Neuronal stem cell (in vitro differentiated cells): ENCODE results near the gene NDUFS7.

Source experiments
- DNase-seq: peaks from one replicate; pipeline ENCODE4 v3.0.0-alpha.2; 2013; ENCODE audit warnings: low spot score
- H2AFZ ChIP-seq: one replicate; pipeline ENCODE4 v1.6.1; 2013; ENCODE audit warnings: mild to moderate bottlenecking, low read length, inconsistent platforms
- H2AK5ac ChIP-seq: 2 replicates; pipeline ENCODE4 v1.6.1; 2013; ENCODE audit warnings: low read depth, mild to moderate bottlenecking, inconsistent platforms, low read length, moderate library complexity, mixed read lengths
- H2BK120ac ChIP-seq: 2 replicates; pipeline ENCODE4 v1.6.1; 2013; ENCODE audit warnings: low read depth, mild to moderate bottlenecking, inconsistent platforms, low read length, moderate library complexity, mixed read lengths
- H2BK12ac ChIP-seq: one replicate; pipeline ENCODE4 v1.6.1; 2013; ENCODE audit warnings: low read length, inconsistent platforms
- H2BK15ac ChIP-seq: 2 replicates; pipeline ENCODE4 v1.6.1; 2013; ENCODE audit warnings: mild to moderate bottlenecking, low read length, inconsistent platforms, mixed read lengths
- H2BK5ac ChIP-seq: one replicate; pipeline ENCODE4 v1.6.1; 2013; ENCODE audit warnings: inconsistent platforms, mild to moderate bottlenecking, low read length, moderate library complexity
- H3K14ac ChIP-seq: one replicate; pipeline ENCODE4 v1.6.1; 2013; ENCODE audit warnings: low read length, inconsistent platforms
- H3K18ac ChIP-seq: 2 replicates; pipeline ENCODE4 v1.6.1; 2013; ENCODE audit warnings: low read length, inconsistent platforms
- H3K23ac ChIP-seq: 2 replicates; pipeline ENCODE4 v1.6.1; 2013; ENCODE audit warnings: low read depth, mild to moderate bottlenecking, mixed read lengths, low read length, inconsistent platforms; ENCODE audit not compliant: poor library complexity
- H3K27ac ChIP-seq: replicated peaks from 3 replicates; pipeline ENCODE4 v1.5.1; 2013; ENCODE audit warnings: low read length, inconsistent platforms
- H3K27me3 ChIP-seq, 3 experiments: 2 replicates each; pipeline ENCODE4 v1.6.1; 2013; ENCODE audit warnings: low read length in 3 of 3, mild to moderate bottlenecking in 2 of 3, inconsistent platforms in 1 of 3, low read depth in 1 of 3, mixed read lengths in 1 of 3, moderate library complexity in 1 of 3; ENCODE audit not compliant: control insufficient read depth in 3 of 3, insufficient read depth in 3 of 3
- H3K36me3 ChIP-seq, 2 donors: replicated peaks in 1 of 2; 2 replicates each; pipeline ENCODE4 v1.6.1; 2013; ENCODE audit warnings: low read length in 2 of 2; ENCODE audit not compliant: control insufficient read depth in 2 of 2, insufficient read depth in 2 of 2
- H3K4ac ChIP-seq: 2 replicates; pipeline ENCODE4 v1.6.1; 2013; ENCODE audit warnings: inconsistent platforms, mild to moderate bottlenecking, low read length, moderate library complexity
- H3K4me1 ChIP-seq, 2 donors: 1 replicate in 1 of 2; 2 replicates in 1 of 2; pipeline ENCODE4 v1.6.1; 2013; ENCODE audit warnings: low read length in 2 of 2, low read depth in 1 of 2; ENCODE audit not compliant: control insufficient read depth in 2 of 2, insufficient read depth in 1 of 2
- H3K4me2 ChIP-seq: one replicate; pipeline ENCODE4 v1.6.1; 2013; ENCODE audit warnings: mild to moderate bottlenecking, low read length, inconsistent platforms; ENCODE audit not compliant: insufficient read depth, poor library complexity, severe bottlenecking
- H3K4me3 ChIP-seq, 2 donors: 2 replicates each; pipeline ENCODE4 v1.5.1; 2013; ENCODE audit warnings: low read length in 2 of 2, mild to moderate bottlenecking in 2 of 2, inconsistent platforms in 1 of 2, moderate library complexity in 1 of 2
- H3K79me1 ChIP-seq: one replicate; pipeline ENCODE4 v1.6.1; 2013; ENCODE audit warnings: low read depth, mild to moderate bottlenecking, inconsistent platforms, low read length, moderate library complexity
- H3K9ac ChIP-seq: one replicate; pipeline ENCODE4 v1.6.1; 2013; ENCODE audit warnings: mild to moderate bottlenecking, low read depth, low read length, inconsistent platforms; ENCODE audit not compliant: poor library complexity
- H3K9me3 ChIP-seq, 2 donors: replicated peaks in 1 of 2; 2 replicates each; pipeline versions ENCODE3 to v1.6.1; 2013; ENCODE audit warnings: low read length in 2 of 2, mild to moderate bottlenecking in 2 of 2, inconsistent platforms in 1 of 2, low read depth in 1 of 2, mixed read lengths in 1 of 2, moderate library complexity in 1 of 2; ENCODE audit not compliant: control insufficient read depth in 2 of 2, insufficient read depth in 1 of 2
- H4K8ac ChIP-seq: one replicate; pipeline ENCODE4 v1.6.1; 2013; ENCODE audit warnings: low read depth, mild to moderate bottlenecking, inconsistent platforms, low read length, moderate library complexity
- H4K91ac ChIP-seq: one replicate; pipeline ENCODE4 v1.6.1; 2013; ENCODE audit warnings: low read length, low read depth, mild to moderate bottlenecking, inconsistent platforms; ENCODE audit not compliant: poor library complexity
- WGBS, 2 donors: extraction: QIAGEN DNeasy Blood & Tissue Kit; methylation state at CpG; one replicate each; pipeline ENCODE4 v1.1.7; 2013; ENCODE audit warnings: missing lambda C conversion rate in 2 of 2, mixed read lengths in 1 of 2; ENCODE audit not compliant: insufficient read length in 2 of 2, insufficient replicate concordance in 1 of 2; ENCODE audit errors: extremely low coverage in 2 of 2; 5-methylcytosine and 5-hydroxymethylcytosine counted together

NDUFS7 gene

DNA sequence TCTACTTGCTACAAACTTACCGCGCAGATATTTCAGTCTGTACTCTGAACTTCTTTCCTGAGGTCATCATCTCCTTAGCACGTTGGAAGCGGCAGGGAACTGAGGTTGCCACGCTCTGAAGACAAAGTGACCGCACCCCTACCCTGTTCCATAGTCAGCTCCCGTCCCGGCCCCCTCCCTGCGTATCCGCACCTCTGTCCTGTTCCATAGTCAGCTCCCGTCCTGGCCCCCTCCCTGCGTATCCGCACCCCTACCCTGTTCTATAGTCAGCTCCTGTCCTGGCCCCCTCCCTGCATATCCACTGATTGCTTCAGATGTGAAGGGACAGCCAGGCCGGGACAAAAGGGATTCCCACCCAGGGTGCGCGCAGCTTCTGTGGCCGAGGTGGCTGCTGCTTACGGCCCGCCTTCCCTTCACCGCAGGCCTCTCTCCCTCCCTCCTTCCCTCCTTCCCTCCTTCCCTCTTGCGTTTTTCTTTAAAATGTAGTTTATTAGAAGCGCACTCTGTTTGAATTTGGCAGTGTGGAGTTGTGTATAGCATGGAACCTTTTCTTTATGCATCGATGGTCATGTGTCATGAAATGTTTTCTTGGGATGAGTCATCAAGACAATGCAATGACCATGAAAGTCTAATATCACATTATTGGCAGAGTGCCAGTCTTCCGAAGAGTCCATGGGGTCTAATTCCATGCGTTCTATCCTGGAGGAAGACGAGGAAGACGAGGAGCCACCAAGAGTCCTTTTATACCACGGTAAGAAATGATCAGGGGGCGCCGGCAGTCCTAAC is 21.9 kb upstream of the NDUFS7 start:
- peaks cover 44 to 97% of the 10 kb centered on the region in 2 donors for H3K36me3 ChIP-seq
- WGBS, 2 donors = no CpG with 5 or more reads among the region's 30 CpGs

DNA sequence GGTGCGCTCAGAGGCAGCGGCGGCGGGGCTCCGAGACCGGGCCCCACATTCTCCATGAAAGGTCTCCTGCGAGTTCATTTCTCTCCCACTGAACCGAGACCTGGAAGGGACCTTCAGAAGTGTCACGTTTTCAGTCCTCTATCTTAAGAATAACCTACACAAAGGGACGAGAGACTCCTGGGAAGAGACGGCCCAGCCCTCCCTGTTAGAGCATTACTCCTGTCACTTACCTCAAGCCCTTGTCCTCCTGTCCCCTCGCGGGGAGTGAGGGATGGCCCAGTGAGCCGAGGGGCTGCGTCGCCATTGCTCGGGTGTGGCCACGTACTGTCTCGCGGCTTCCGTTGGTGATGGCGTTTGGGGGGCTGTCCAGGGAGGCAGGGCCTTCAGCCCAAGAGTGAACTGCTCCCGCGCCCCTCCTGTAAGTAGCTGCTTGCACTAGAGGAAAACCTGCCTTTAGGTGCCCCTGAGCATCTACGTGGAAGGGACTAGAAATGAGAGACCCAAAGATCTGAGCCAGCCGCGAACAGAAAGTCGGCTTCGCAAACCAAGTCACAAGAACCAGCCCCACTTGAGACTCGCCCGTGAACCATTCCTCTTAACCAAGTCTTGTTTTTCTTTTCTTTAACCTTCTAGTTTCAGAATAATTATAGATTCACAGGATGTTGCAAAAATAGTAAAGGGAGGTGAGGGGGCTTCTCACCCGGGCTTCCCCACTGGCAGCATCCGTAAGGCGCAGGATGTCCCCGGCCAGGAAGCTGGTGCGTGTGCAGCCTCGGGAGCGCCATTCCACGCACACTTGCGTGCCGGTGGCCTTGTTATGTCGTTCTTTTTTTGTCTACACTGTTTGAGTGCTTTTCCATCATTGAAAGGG is 21.1 kb upstream of the NDUFS7 start:
- Histone ChIP-seq H4K8ac (no peak overlapping the region), H2AFZ (no peak overlapping the region), H3K18ac (peak overlapping the region; percentile 40), H3K9me3 (no peaks in the 10 kb centered on the region), H2BK120ac (peak overlapping the region; percentile 2), H3K4me2 (no peak overlapping the region), H2BK12ac (no peak overlapping the region), H2BK5ac (peak overlapping the region; percentile 7), H3K4me3 (no peak overlapping the region), H3K27me3 (no peaks in the 10 kb centered on the region), H2BK15ac (no peak overlapping the region), H3K79me1 (peaks cover 11% of the 10 kb centered on the region), H3K27ac (peak overlapping the region; percentile 93), H2AK5ac (no peak overlapping the region), H4K91ac (no peak overlapping the region), H3K9ac (peak overlapping the region; percentile 38), H3K23ac (peak overlapping the region; percentile 12), H3K36me3 (peaks cover 50 to 97% of the 10 kb centered on the region in 2 donors), H3K4me1 (peaks cover 6 to 27% of the 10 kb centered on the region in 2 donors), H3K4ac (no peak overlapping the region), H3K14ac (no peak overlapping the region)
- DNase-seq = no peak
- no CpG with 5 or more reads among the region's 42 CpGs for WGBS, 2 donors

More for the DNA sequence above, 21.9 kb upstream of the NDUFS7 start:
- H2BK15ac ChIP-seq = peak overlapping the region; percentile 49
- no peak for DNase-seq
- H3K4me3 ChIP-seq = no peak overlapping the region
- H2AK5ac ChIP-seq = peak overlapping the region; percentile 50
- no peaks in the 10 kb centered on the region for H3K9me3 ChIP-seq
- no peak overlapping the region for H2BK12ac ChIP-seq
- peaks cover 6 to 30% of the 10 kb centered on the region in 2 donors for H3K4me1 ChIP-seq
- peak overlapping the region; percentile 30 for H2BK120ac ChIP-seq
- no peak overlapping the region for H2AFZ ChIP-seq
- no peak overlapping the region for H4K8ac ChIP-seq
- no peak overlapping the region for H4K91ac ChIP-seq
- no peak overlapping the region for H3K14ac ChIP-seq
- H3K23ac ChIP-seq = no peak overlapping the region
- H3K27me3 ChIP-seq = no peaks in the 10 kb centered on the region
- H2BK5ac ChIP-seq = peak overlapping the region; percentile 58
- H3K18ac ChIP-seq = peak overlapping the region; percentile 33
- no peak overlapping the region for H3K4ac ChIP-seq
- peak overlapping the region; percentile 93 for H3K27ac ChIP-seq
- H3K4me2 ChIP-seq = peak overlapping the region; percentile 12
- H3K79me1 ChIP-seq = peaks cover 8% of the 10 kb centered on the region
- H3K9ac ChIP-seq = no peak overlapping the region

DNA sequence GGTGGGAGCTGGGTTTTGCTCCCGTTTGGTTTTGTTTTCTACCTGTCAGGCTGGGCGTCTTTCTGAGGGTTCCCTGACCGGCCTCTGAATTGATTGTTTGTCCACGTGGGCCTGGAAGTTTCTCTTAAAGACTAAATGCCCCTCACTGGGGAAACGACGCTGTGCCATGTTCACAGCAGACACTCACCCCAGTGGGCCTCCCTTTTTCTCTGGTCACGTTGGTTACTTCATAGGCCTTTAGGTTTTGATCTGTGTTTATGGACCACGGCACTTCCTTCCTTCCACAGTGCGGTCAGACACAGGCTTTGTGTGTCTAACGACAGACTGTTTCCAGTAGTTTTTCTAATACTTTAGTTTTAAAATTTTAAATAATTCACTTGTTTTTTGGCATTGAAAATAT is 20.1 kb upstream of the NDUFS7 start:
- H3K9me3 ChIP-seq = no peaks in the 10 kb centered on the region
- peaks cover 53 to 95% of the 10 kb centered on the region in 2 donors for H3K36me3 ChIP-seq
- no peak overlapping the region for H3K4me2 ChIP-seq
- H3K4me1 ChIP-seq = peaks cover 6 to 26% of the 10 kb centered on the region in 2 donors
- H3K23ac ChIP-seq = no peak overlapping the region
- H3K79me1 ChIP-seq = peaks cover 14% of the 10 kb centered on the region
- H2AFZ ChIP-seq = no peak overlapping the region
- DNase-seq = no peak
- no peak overlapping the region for H3K27ac ChIP-seq
- H4K8ac ChIP-seq = no peak overlapping the region
- no peak overlapping the region for H3K18ac ChIP-seq
- H3K4me3 ChIP-seq = no peak overlapping the region
- no peak overlapping the region for H3K9ac ChIP-seq
- H2AK5ac ChIP-seq = peak overlapping the region; percentile 12
- no CpG with 5 or more reads among the region's 10 CpGs for whole genome bisulfite sequencing, 2 donors
- H3K27me3 ChIP-seq = no peaks in the 10 kb centered on the region
- no peak overlapping the region for H2BK12ac ChIP-seq
- no peak overlapping the region for H3K14ac ChIP-seq
- H2BK15ac ChIP-seq = no peak overlapping the region
- H2BK120ac ChIP-seq = no peak overlapping the region
- H2BK5ac ChIP-seq = no peak overlapping the region
- no peak overlapping the region for H3K4ac ChIP-seq
- no peak overlapping the region for H4K91ac ChIP-seq
